GM18498 (cell line): ENCODE results near the gene CYP2S1.

Source experiments
- ATAC-seq: cut with Tn5 transposase; IDR thresholded peaks from one replicate; pipeline ENCODE4 v1.9.1; 2021; ENCODE audit warnings: mild to moderate bottlenecking, moderate library complexity; ENCODE audit not compliant: unreplicated experiment

The CYP2S1 gene

GRCh38 chr19:41255171-41255570, 62.2 kb downstream of the CYP2S1 start:
- ATAC-seq = no peak
